H1 (cell line): ENCODE results near the gene RBP3. TPM values are rescaled to one million over a fixed set of nuclear protein-coding genes. Genes with fewer than 3 reads are reported as not detected.
A peak's percentile ranks its signal among the peaks of the same experiment; 100 is the strongest.

Source experiments
- BACH1 ChIP-seq: IDR thresholded peaks from 2 replicates; pipeline ENCODE4 v1.6.1; 2012; ENCODE audit warnings: low read length, improper control_type of control experiment
- BRCA1 ChIP-seq: IDR thresholded peaks from 2 replicates; pipeline ENCODE4 v1.6.1; 2012; ENCODE audit warnings: low read depth, low read length, improper control_type of control experiment
- CHD1 ChIP-seq: IDR thresholded peaks from 2 replicates; pipeline ENCODE4 v1.6.1; 2012; ENCODE audit warnings: low read depth, low read length, improper control_type of control experiment
- CREB1 ChIP-seq: IDR thresholded peaks from 2 replicates; pipeline ENCODE4 v1.6.1; 2012; ENCODE audit warnings: inconsistent platforms
- CTBP2 ChIP-seq: IDR thresholded peaks from 2 replicates; pipeline ENCODE4 v1.7.0; 2011; ENCODE audit warnings: borderline replicate concordance, mild to moderate bottlenecking, moderate library complexity, mixed read lengths, low read length; ENCODE audit not compliant: insufficient read depth, insufficient read length
- CTCF ChIP-seq, 3 experiments: IDR thresholded peaks; 1 replicate in 2 of 3; 2 replicates in 1 of 3; pipeline versions ENCODE4 v1.5.1 to v1.6.1; 2011; ENCODE audit warnings: low read length in 3 of 3, mild to moderate bottlenecking in 3 of 3, inconsistent platforms in 2 of 3, low read depth in 1 of 3, moderate library complexity in 1 of 3; ENCODE audit not compliant: insufficient read depth in 1 of 3; ENCODE audit errors: control extremely low read depth in 1 of 3
- E2F6 ChIP-seq: IDR thresholded peaks from 2 replicates; pipeline ENCODE4 v1.6.1; 2012; ENCODE audit warnings: inconsistent platforms
- EGR1 ChIP-seq: IDR thresholded peaks from 2 replicates; pipeline ENCODE4 v1.6.1; 2011; ENCODE audit warnings: low read depth, low read length, borderline replicate concordance
- EP300 ChIP-seq, 2 experiments: IDR thresholded peaks; 1 replicate in 1 of 2; 2 replicates in 1 of 2; pipeline ENCODE4 v1.6.1; 2011 to 2012; ENCODE audit warnings: low read depth in 2 of 2, low read length in 2 of 2, mild to moderate bottlenecking in 2 of 2, borderline replicate concordance in 1 of 2, inconsistent platforms in 1 of 2, moderate library complexity in 1 of 2
- HDAC2 ChIP-seq, 2 experiments: fragments of 300-600 bp in 1 of 2; sonication (generic) in 1 of 2; IDR thresholded peaks; 2 replicates each; pipeline ENCODE4 v1.6.1; 2011 to 2012; ENCODE audit warnings: low read depth in 2 of 2, low read length in 2 of 2, mild to moderate bottlenecking in 2 of 2, moderate library complexity in 2 of 2, borderline replicate concordance in 1 of 2, inconsistent platforms in 1 of 2
- HDAC6 ChIP-seq: IDR thresholded peaks from one replicate; pipeline ENCODE4 v1.7.1; 2012; ENCODE audit warnings: low read depth, mild to moderate bottlenecking, inconsistent platforms, low read length, moderate library complexity
- JUND ChIP-seq: IDR thresholded peaks from 2 replicates; pipeline ENCODE4 v1.6.1; 2011; ENCODE audit warnings: mild to moderate bottlenecking, improper control_type of control experiment, low read length
- KDM1A ChIP-seq: fragments of 200-600, 300-600 bp; sonication (generic); IDR thresholded peaks from 2 replicates; pipeline ENCODE4 v1.7.1; 2016; ENCODE audit warnings: mild to moderate bottlenecking, low read length, borderline replicate concordance
- PHF8 ChIP-seq: fragments of 200-600 bp; sonication (generic); conservative IDR thresholded peaks from 2 replicates; pipeline ENCODE4 v1.7.1; 2012; ENCODE audit warnings: low read depth, mild to moderate bottlenecking, inconsistent platforms, low read length, moderate library complexity
- RAD21 ChIP-seq, 2 experiments: IDR thresholded peaks in 1 of 2; conservative IDR thresholded peaks in 1 of 2; 2 replicates each; pipeline ENCODE4 v1.6.1; 2011; ENCODE audit warnings: low read depth in 2 of 2, low read length in 2 of 2, improper control_type of control experiment in 1 of 2, inconsistent platforms in 1 of 2, mild to moderate bottlenecking in 1 of 2, moderate library complexity in 1 of 2
- RXRA ChIP-seq: IDR thresholded peaks from 2 replicates; pipeline ENCODE4 v1.6.1; 2011; ENCODE audit warnings: low read depth, mild to moderate bottlenecking, low read length, moderate library complexity; ENCODE audit not compliant: insufficient read depth
- SIN3A ChIP-seq, 2 experiments: IDR thresholded peaks in 1 of 2; conservative IDR thresholded peaks in 1 of 2; 2 replicates each; pipeline ENCODE4 v1.6.1; 2011 to 2012; ENCODE audit warnings: low read length in 2 of 2, improper control_type of control experiment in 1 of 2, low read depth in 1 of 2, mild to moderate bottlenecking in 1 of 2
- SP4 ChIP-seq: IDR thresholded peaks from 2 replicates; pipeline ENCODE4 v1.6.1; 2012; ENCODE audit warnings: low read length, inconsistent platforms
- SUZ12 ChIP-seq: fragments of 200-600 bp; sonication (generic); IDR thresholded peaks from 2 replicates; pipeline ENCODE4 v1.6.1; 2012; ENCODE audit warnings: mild to moderate bottlenecking, inconsistent platforms, low read length, moderate library complexity, mixed read lengths
- TBP ChIP-seq: IDR thresholded peaks from 2 replicates; pipeline ENCODE4 v1.6.1; 2011; ENCODE audit warnings: low read depth, low read length, improper control_type of control experiment
- polyA plus RNA-seq, 7 experiments: library from polyadenylated mRNA; depleted of rRNA in 3 of 7; stranded (reverse) in 5 of 7; unstranded in 2 of 7; fragments of >200 nt in 5 of 7; fragments of 200-250 nt in 2 of 7; gene quantifications; 1 replicate in 5 of 7; 2 replicates in 1 of 7; 4 replicates in 1 of 7; pipeline versions ENCODE4 v1.2.1 to v1.2.3, GENCODE V29; 2011 to 2013; ENCODE audit warnings: missing spikeins in 2 of 7, mixed read lengths in 2 of 7
- total RNA-seq: library from RNA; stranded (reverse); fragmentation: NEBNext Ultra II Directional; extraction: Animal tissue kit (Norgen Biotek cat#: 25700); gene quantifications from 2 replicates; pipeline ENCODE4 v1.2.1, GENCODE V29; 2021
- TF ChIP-seq, protein P1 (sequence below): IDR thresholded peaks from 2 replicates; pipeline ENCODE4 v1.6.1; 2012; ENCODE audit warnings: inconsistent platforms

The RBP3 gene
- total and polyA plus RNA-seq, 2 of the 8 experiments (the other 6 are each of a cell fraction or from before 2014, with no cell fraction given), result not detected

DNA sequence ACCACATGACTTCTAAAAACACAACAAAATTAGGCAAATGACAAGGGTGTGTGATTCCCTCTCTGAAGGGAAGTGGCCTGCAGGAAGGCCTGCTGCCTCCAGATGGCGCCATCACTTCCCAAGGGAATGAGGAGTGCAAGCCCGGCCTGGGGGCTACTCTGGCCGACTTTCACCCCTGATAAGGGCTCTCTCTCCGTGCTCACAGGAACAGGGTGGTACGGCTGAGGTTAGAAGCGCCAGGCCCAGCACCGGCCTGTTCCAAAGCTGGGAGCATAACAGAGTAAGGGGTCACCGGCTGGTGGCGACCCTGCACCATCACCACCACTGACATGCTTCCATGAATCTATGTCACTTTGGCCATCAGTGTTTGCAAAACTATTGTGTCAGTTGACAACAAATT is 13.1 kb downstream of the RBP3 start (continued):
- TF ChIP-seq HDAC6, result no peak
- no peak for TF ChIP-seq CTBP2
- TF ChIP-seq KDM1A, result no peak
- no peak for TF ChIP-seq CHD1
- TF ChIP-seq E2F6, result no peak
- 0 out of 2 replicates have a peak, but pooled peaks have one; percentile 36 for TF ChIP-seq TBP
- no peak for TF ChIP-seq SUZ12
- TF ChIP-seq CTCF (IDR thresholded peaks at IDR 0.05; ENCODE audit: control extremely low read depth in 1 of 3, insufficient read depth in 1 of 3, low read depth in 1 of 3, low read length in 3 of 3), result peak; percentile 81 to 95 (median 91)
- TF ChIP-seq CREB1, result no peak
- no peak for TF ChIP-seq BRCA1
- TF ChIP-seq, protein P1, sequence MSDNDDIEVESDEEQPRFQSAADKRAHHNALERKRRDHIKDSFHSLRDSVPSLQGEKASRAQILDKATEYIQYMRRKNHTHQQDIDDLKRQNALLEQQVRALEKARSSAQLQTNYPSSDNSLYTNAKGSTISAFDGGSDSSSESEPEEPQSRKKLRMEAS, result no peak
- no peak for TF ChIP-seq BACH1
- TF ChIP-seq RAD21 (IDR thresholded peaks at IDR 0.05 in 1 of 2, conservative IDR thresholded peaks at IDR 0.05 in 1 of 2; ENCODE audit: low read depth in 2 of 2, low read length in 2 of 2), result peak; percentile 66 to 79
- TF ChIP-seq SP4, result no peak
- TF ChIP-seq RXRA, result no peak
- no peak for TF ChIP-seq HDAC2 (IDR thresholded peaks at IDR 0.05; ENCODE audit: borderline replicate concordance in 1 of 2, low read depth in 2 of 2, low read length in 2 of 2)
- 0 out of 4 replicates have a peak, but pooled peaks of 1 of the 2 experiments have one; percentile 23 for TF ChIP-seq SIN3A (conservative IDR thresholded peaks at IDR 0.05 in 1 of 2, IDR thresholded peaks at IDR 0.05 in 1 of 2; ENCODE audit: low read depth in 1 of 2, low read length in 2 of 2)
- no peak for TF ChIP-seq EGR1
- peak; percentile 33; the same call in 1 of the 2 replicates for TF ChIP-seq JUND
- TF ChIP-seq EP300 (IDR thresholded peaks at IDR 0.05; ENCODE audit: borderline replicate concordance in 1 of 2, low read depth in 2 of 2, low read length in 2 of 2), result no peak
- TF ChIP-seq PHF8, result no peak
